GM12878 (cell line): ENCODE results near the gene AP3D1. TPM values are rescaled to one million over a fixed set of nuclear protein-coding genes. Genes with fewer than 3 reads are reported as not detected.

Source experiments
- ATAC-seq: fragments of 200-7000 bp; cut with Tn5 transposase; 3 replicates; pipeline ENCODE4 v1.9.1; 2020; ENCODE audit warnings: mild to moderate bottlenecking, moderate library complexity
- BruUV-seq: library from RNA; stranded (reverse); fragments of 400-500 nt; replicated peaks from 2 replicates; lab custom pipeline; 2021; lab: Mats Ljungman, UMichigan
- CTCF ChIA-PET: fragments of 300-600 bp; sonication (Branson Sonifier 250); formaldehyde crosslinking; extraction: SDS; loops from one replicate; lab custom pipeline; 2021; ENCODE audit warnings: inconsistent platforms; lab: Yijun Ruan, JAX
- POLR2A ChIA-PET: fragments of 350-600 bp; formaldehyde crosslinking; extraction: SDS; loops from one replicate; lab custom pipeline; 2021; ENCODE audit warnings: inconsistent platforms; lab: Charles Lee
- RAD21 ChIA-PET: fragments of 300-600 bp; sonication (Branson Sonifier 250); formaldehyde crosslinking; loops from one replicate; lab custom pipeline; 2023; ENCODE audit warnings: antibody characterized with exemption; ENCODE audit not compliant: unreplicated experiment; lab: Charles Lee
- SMC1A ChIA-PET: fragments of 300-600 bp; sonication (Branson Sonifier 250); formaldehyde crosslinking; loops from one replicate; lab custom pipeline; 2023; ENCODE audit not compliant: unreplicated experiment, uncharacterized antibody; lab: Charles Lee
- DNase-seq: peaks from one replicate; pipeline ENCODE4 v3.0.0-alpha.2; 2011; ENCODE audit warnings: low read depth, low spot score
- FAIRE-seq: peaks from 3 replicates; lab custom pipeline; 2011; peaks lifted over from hg19 to GRCh38; lab: Jason Lieb, UNC
- H2AFZ ChIP-seq: 2 replicates; pipeline ENCODE4 v1.6.0; 2011; ENCODE audit warnings: low read depth, low read length, control low read depth; ENCODE audit not compliant: control insufficient read depth
- H3K27ac ChIP-seq: 2 replicates; pipeline ENCODE4 v1.5.1; 2011; ENCODE audit warnings: control low read depth; ENCODE audit not compliant: control insufficient read depth, insufficient read depth
- H3K27me3 ChIP-seq, 2 experiments: replicated peaks in 1 of 2; 2 replicates each; pipeline versions ENCODE4 v1.6.0 to v1.6.1; 2011; ENCODE audit warnings: low read length in 1 of 2; ENCODE audit not compliant: control insufficient read depth in 2 of 2, insufficient read depth in 2 of 2
- H3K36me3 ChIP-seq, 2 experiments: 2 replicates each; pipeline ENCODE4 v1.5.1; 2011; ENCODE audit warnings: low read length in 1 of 2; ENCODE audit not compliant: control insufficient read depth in 2 of 2, insufficient read depth in 2 of 2
- H3K4me1 ChIP-seq: 2 replicates; pipeline ENCODE4 v1.6.1; 2011; ENCODE audit warnings: mild to moderate bottlenecking, low read length, moderate library complexity, mixed read lengths; ENCODE audit not compliant: control insufficient read depth, insufficient read depth
- H3K4me2 ChIP-seq: 2 replicates; pipeline ENCODE4 v1.6.0; 2011; ENCODE audit warnings: control low read depth; ENCODE audit not compliant: control insufficient read depth, insufficient read depth
- H3K4me3 ChIP-seq: fragments of 200-600 bp; sonication (generic); 2 replicates; pipeline ENCODE4 v1.5.1; 2016
- H3K79me2 ChIP-seq: 2 replicates; pipeline ENCODE4 v1.6.0; 2011; ENCODE audit warnings: low read length; ENCODE audit not compliant: control insufficient read depth, insufficient read depth
- H3K9ac ChIP-seq: 2 replicates; pipeline ENCODE4 v1.8.0; 2011; ENCODE audit warnings: low read length, control low read depth, mixed read lengths; ENCODE audit not compliant: control insufficient read depth, insufficient read depth
- H3K9me3 ChIP-seq: replicated peaks from 3 replicates; pipeline ENCODE4 v1.5.1; 2011; ENCODE audit warnings: mild to moderate bottlenecking, low read length; ENCODE audit not compliant: control insufficient read depth, insufficient read depth
- H4K20me1 ChIP-seq: 2 replicates; pipeline ENCODE4 v1.6.0; 2011; ENCODE audit not compliant: control insufficient read depth, insufficient read depth
- BRCA1 ChIP-seq: IDR thresholded peaks from 2 replicates; pipeline ENCODE4 v1.6.1; 2011; ENCODE audit warnings: low read depth, low read length, improper control_type of control experiment
- CEBPB ChIP-seq, 2 experiments: fragments of 150-350 bp in 1 of 2; IDR thresholded peaks; 2 replicates each; pipeline ENCODE4 v1.6.1; 2012 to 2014; ENCODE audit warnings: low read depth in 2 of 2, low read length in 2 of 2, borderline replicate concordance in 1 of 2, inconsistent platforms in 1 of 2
- DPF2 ChIP-seq: fragments of 450-650 bp; IDR thresholded peaks from 2 replicates; pipeline ENCODE4 v1.6.1; 2017; ENCODE audit warnings: mild to moderate bottlenecking
- FOXM1 ChIP-seq: IDR thresholded peaks from 2 replicates; pipeline ENCODE4 v1.6.1; 2012; ENCODE audit warnings: low read depth, mild to moderate bottlenecking, inconsistent platforms, low read length, moderate library complexity
- GABPA ChIP-seq: IDR thresholded peaks from 2 replicates; pipeline ENCODE4 v1.6.1; 2014; ENCODE audit warnings: antibody characterized with exemption, low read depth, mild to moderate bottlenecking, inconsistent platforms
- MEF2A ChIP-seq: IDR thresholded peaks from 2 replicates; pipeline ENCODE4 v1.6.1; 2011; ENCODE audit warnings: low read depth, mild to moderate bottlenecking, low read length, moderate library complexity; ENCODE audit not compliant: insufficient read depth
- MTA2 ChIP-seq: fragments of 450-650 bp; IDR thresholded peaks from 2 replicates; pipeline ENCODE4 v1.6.1; 2016; ENCODE audit warnings: low read depth, mild to moderate bottlenecking, moderate library complexity
- NKRF ChIP-seq: fragments of 450-650 bp; conservative IDR thresholded peaks from 2 replicates; pipeline ENCODE4 v1.6.1; 2017; ENCODE audit warnings: mild to moderate bottlenecking, moderate library complexity
- STAT1 ChIP-seq: fragments of 450-650 bp; conservative IDR thresholded peaks from 2 replicates; pipeline ENCODE4 v1.6.1; 2014; ENCODE audit warnings: antibody characterized with exemption, mild to moderate bottlenecking
- WGBS: methylation state at CpG from one replicate; pipeline ENCODE4 v1.1.6; 2016; ENCODE audit warnings: low lambda C conversion rate; ENCODE audit not compliant: insufficient replicate concordance, insufficient coverage; ENCODE audit errors: missing lambda C conversion rate; 5-methylcytosine and 5-hydroxymethylcytosine counted together
- in situ Hi-C: fragments of 300-500 bp; cut with MboI; formaldehyde crosslinking; loops from 9 replicates; pipeline ENCODE4 v1.14.3; 2018; ENCODE audit warnings: mixed read lengths
- intact Hi-C: fragments of 100-400 bp; cut with micrococcal nuclease; formaldehyde crosslinking; loops from one replicate; pipeline ENCODE4 v1.14.2; 2022; ENCODE audit not compliant: unreplicated experiment
- polyA plus RNA-seq, 11 experiments: library from polyadenylated mRNA; depleted of rRNA in 4 of 11; unstranded in 6 of 11; stranded (reverse) in 5 of 11; fragments of >200 nt; fragmentation: Nextera tagmentation in 4 of 11; fragmentation: Illumina TruSeq in 1 of 11; extraction: Ambion mirVana in 4 of 11; extraction: Trizol in 1 of 11; gene quantifications; 1 replicate in 1 of 11; 2 replicates in 10 of 11; pipeline versions ENCODE4 v1.2.1 to v1.2.3, GENCODE V29; 2011 to 2016; ENCODE audit warnings: inconsistent platforms in 2 of 11, missing spikeins in 2 of 11, low read depth in 1 of 11
- total RNA-seq, 4 experiments: library from RNA; depleted of rRNA in 3 of 4; stranded (reverse); fragments of >200 nt in 3 of 4; fragmentation: Illumina TruSeq in 1 of 4; extraction: Trizol in 1 of 4; gene quantifications; 2 replicates each; pipeline versions ENCODE4 v1.2.1 to v1.2.3, GENCODE V29; 2013 to 2021

AP3D1 gene
- total and polyA plus RNA-seq, 10 of the 15 experiments (the other 5 are each of a cell fraction or from before 2014, with no cell fraction given): 1.5 to 108 (median 59.1) TPM

- FAIRE-seq (no peak), DNase-seq (no peak), ATAC-seq (no peak)
- no peak overlapping the region for H2AFZ ChIP-seq
- ChIA-PET CTCF (no interaction called here), RAD21 (no interaction called here), POLR2A (no interaction called here), SMC1A (no interaction called here)
- H3K4me2 ChIP-seq: no peak overlapping the region
- intact Hi-C loops (no loop called here), in situ Hi-C loops (no loop called here)
- TF ChIP-seq BRCA1: no peak
- TF ChIP-seq NKRF: no peak
- TF ChIP-seq DPF2: no peak
- no peak for TF ChIP-seq MEF2A
- TF ChIP-seq CEBPB (IDR thresholded peaks at IDR 0.05; ENCODE audit: borderline replicate concordance in 1 of 2, low read depth in 2 of 2, low read length in 2 of 2): no peak
- TF ChIP-seq STAT1: no peak
- no peak for TF ChIP-seq GABPA
- TF ChIP-seq MTA2: no peak
- no peak for TF ChIP-seq FOXM1
- H3K36me3 ChIP-seq: peaks cover 10 to 36% of the 10 kb centered on the region in 2 experiments; a peak in 3 of 4 replicates
- no peaks in the 10 kb centered on the region for H3K27me3 ChIP-seq
- H3K9me3 ChIP-seq: no peaks in the 10 kb centered on the region; the same call in 2 of the 3 replicates
- no peak overlapping the region for H3K27ac ChIP-seq
- H3K4me3 ChIP-seq: no peak overlapping the region
- H4K20me1 ChIP-seq: no peaks in the 10 kb centered on the region; the same call in 1 of the 2 replicates
- H3K9ac ChIP-seq: no peak overlapping the region
- WGBS: 80% methylated on average over 14 of the region's 14 CpGs
- peaks cover 12% of the 10 kb centered on the region for H3K4me1 ChIP-seq
- no TSS peak for BruUV-seq
- H3K79me2 ChIP-seq: peaks cover 87% of the 10 kb centered on the region
Measured at GRCh38 chr19:2175742-2176141, 24.4 kb upstream of the AP3D1 start.
